Measurements from ENCODE around the gene COL17A1.

COL17A1 gene

DNA sequence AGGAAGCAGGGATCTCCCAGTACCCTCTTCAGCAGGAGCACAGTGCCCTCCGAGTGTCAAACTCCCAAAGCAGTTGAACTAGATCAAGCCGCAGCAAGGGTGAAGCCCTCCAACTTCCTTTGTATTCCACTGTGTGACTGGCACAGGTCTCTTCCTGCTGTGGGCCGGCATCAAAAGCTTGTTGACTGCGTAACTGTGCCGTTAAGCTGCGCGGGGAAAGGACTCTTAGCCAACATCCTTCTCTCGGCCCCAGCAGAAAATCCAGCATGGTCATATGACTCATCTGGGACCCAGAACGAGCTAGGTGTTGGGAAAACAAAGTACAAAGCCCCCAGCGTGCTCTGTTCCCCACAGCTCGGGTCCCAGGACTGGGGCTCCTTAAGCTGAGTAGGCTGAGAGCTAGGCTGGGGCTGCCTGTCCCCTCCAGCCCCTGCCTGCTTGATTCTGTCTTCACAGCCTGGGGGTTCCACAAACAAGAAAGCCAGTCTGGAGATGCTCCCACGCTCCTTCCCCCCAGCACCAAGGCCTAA, 52.2 kb downstream of the COL17A1 start:
- DNase-seq (ENCODE audit: low read depth): no peak

DNA sequence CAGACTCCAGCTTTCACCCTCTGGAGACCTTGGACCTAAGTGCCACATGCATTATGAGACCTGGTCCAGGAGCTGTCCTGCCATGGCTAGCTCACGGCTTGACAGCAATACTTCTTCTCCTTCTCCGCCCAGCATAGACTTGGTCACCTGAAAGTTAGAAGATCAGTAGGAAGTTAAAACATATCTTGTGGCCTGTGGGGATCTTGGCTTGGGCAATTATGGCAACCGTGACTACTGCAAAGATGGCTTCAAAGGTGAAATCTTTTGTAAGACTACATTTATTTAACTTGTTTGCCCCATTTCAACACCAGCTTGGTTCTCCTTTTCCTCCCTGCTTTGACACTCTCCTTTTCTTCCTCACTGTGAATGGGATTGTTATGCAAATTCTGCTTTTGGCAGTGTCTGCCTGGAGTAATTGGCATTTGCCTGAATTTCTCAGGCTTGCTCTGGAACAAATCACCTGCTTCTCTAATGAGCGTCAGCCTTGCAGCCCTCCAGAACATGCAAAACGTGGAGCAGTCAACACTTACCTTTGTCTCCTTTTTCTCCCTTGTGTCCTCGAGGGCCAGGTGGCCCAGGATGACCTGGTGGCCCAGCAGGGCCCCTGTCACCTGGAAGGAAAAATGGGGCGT, 53.4 kb downstream of the COL17A1 start:
- DNase-seq (ENCODE audit: low read depth): no peak

DNA sequence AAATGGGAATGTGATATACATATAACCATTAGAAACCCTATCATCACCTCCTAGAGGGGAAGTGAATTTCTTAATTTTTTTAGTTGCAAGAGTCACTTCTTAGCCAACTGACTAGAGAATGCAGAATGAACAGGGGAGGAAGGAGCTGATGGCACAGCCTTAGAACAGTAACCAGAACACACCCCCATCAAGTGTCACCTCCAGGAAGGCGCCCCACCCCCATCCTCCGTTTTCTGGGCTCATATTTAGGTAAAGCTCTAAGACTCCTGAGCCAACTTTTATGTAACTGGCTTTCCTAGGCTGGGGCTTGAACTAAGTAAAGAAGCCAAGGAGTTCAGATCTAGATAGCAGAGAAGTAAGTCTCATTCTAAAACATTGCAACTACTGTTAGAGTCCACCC, 54.0 kb downstream of the COL17A1 start:
- no peak for DNase-seq (ENCODE audit: low read depth)

DNA sequence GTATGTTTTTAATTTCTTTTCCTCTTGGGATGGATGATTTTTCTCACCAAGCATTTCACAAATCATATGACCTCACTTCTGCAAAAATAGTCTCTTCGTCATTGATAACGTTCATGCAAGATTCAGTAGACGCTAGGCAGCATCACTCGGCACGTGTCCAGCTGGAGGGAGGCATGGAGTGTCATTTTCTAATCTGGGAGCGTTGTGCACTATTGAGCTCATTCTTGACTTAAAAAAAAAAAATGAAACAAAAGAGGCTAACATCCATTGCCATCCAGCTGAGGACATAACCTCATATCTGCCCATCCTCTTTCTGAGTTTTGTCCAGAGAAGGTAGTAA, 56.2 kb downstream of the COL17A1 start:
- no peak for DNase-seq (ENCODE audit: low read depth)

DNA sequence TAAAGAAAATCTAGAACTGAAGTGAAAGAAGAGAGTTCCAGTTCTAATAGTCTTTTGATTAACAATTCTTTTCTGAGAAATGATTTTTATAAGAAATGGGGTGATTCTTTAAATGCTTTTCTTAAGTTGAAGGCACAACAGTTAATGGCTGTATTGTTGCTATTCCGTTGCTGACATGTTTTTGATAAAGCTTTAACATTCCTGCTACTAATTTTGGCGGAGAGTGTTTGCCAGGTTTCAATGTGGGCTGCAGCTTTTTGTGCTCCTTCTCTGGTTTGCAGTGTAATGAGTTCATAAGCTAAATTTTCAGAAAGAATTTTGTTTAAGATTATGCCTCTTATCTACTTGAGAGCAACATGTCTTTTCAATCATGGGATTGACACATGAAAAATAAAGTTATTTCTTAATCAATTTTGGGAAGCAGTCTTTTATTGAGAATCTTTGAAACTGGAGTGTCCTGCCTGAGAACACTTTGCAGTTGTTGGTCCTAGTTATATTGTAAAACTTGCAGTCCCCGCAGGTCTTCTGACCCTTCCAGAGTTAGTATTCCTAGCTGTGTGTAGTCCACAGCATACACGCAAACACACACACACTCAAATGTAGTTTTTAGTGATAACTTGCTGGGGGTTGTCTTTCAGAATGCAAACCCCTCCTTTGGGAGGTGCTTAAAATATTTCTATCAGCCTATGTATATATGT, 56.7 kb downstream of the COL17A1 start:
- no peak for DNase-seq (ENCODE audit: low read depth)

DNA sequence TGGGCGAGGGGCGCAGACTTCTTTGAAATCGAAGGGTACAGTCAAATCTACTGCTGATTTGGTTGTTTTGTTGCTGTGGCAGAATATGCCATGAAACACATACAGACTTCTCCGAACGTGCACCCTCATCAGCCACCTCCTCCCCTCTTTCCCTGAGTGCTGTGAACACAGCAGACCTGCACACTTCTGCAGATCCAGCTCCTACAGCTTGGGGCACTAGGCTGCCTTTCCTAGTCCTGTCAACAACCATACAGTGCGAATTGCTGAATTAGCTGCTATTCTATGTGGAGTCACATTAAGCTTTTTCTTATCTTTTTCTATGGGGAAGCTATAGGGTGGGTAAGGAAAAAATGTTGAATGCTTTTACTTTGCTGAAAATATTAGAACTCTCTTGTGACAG, 57.5 kb downstream of the COL17A1 start:
- peak; percentile 34 for DNase-seq (ENCODE audit: low read depth)

DNA sequence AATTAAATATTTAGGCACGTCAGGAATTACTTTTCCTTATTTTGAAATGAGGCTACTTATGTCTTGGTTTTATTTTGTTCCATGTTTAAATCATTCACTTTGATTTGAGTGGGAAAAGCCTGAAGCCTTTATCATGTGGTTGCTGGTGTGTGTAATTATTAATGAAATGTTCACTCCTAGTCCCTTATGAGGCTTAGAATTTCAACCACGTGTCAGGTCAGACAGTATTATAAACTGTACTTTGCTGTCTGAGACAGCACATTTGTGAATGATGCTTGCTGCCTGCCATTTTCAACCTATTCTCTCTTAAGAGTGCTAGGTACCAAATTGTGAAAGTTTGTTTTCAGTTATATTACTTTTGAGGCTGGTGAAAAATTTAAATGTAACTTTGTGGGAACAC, 58.9 kb downstream of the COL17A1 start:
- DNase-seq (ENCODE audit: low read depth): no peak

DNA sequence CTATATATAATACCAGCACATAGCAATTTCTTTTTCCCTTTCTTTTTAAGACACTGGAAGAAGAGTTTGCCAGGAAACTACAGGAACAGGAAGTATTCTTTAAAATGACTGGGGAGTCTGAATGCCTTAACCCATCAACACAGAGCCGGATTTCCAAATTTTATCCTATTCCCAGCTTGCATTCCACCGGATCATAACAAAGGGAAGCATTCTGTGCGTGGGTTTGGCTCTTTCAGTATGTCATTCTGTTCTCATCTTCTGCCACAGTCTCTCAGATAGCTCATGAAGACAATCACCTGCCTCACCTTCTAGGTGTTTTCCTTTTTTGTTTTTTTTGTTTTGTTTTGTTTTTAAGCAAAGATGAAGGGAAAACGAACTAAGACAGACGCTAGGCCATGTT, 60.2 kb downstream of the COL17A1 start:
- DNase-seq (ENCODE audit: low read depth): no peak

DNA sequence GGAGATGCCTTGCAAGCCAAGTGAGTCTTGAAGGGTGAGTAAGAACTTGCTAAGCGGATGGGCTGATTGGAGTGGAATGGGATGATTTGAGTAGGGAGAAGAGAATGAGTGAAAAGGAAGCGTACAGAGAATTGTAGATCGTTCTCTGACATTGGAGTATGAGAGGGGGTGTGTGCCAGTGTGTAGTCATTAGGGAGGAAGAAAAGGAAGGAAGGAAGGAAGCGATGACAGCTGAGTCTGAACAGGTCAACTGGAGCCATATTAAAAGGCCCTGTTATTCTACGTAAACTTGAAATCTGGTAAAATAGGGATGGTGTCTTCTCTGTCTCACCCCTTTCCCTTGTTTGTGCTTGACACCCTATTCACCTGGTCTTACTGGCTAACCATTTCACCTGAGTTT, 63.7 kb downstream of the COL17A1 start:
- no peak for DNase-seq (ENCODE audit: low read depth)

DNA sequence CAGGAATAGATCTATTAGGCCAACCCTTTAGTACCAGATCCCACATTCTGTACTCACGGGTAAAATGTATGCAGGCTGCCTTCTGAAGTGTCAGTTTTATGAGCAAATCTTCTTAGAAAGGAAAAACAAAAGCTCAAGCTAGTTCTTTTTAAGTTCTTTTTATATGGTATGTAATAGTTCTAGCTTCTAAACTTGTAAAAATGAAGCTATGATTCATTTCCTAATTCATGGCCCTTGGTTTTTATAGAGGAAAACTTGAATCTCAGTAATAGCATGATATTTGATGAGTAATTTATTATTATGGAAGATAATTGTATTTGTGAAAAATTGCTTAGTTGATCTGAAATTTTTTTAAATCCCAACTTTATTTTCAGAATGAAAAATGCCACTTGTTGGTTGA, 64.4 kb downstream of the COL17A1 start:
- DNase-seq (ENCODE audit: low read depth): no peak

DNA sequence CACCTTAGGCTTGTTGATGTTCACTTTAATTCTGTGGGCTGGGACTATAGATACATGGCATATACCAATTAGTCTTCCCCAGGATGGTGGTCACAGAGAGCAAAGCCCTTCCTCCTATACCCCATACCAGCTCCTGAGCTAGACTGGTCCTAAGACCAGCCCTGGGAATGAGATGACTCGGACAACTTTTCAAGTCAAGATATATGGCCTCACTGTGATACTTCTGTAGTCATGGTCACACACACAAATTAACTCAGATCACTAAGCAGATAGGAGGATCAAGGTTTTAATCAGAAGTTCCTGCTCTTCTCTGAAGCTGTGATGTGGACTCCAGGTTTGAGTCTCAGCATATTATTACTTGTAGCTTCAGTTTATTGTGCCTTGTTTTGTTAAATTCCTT, 65.7 kb downstream of the COL17A1 start:
- DNase-seq (ENCODE audit: low read depth): no peak

DNA sequence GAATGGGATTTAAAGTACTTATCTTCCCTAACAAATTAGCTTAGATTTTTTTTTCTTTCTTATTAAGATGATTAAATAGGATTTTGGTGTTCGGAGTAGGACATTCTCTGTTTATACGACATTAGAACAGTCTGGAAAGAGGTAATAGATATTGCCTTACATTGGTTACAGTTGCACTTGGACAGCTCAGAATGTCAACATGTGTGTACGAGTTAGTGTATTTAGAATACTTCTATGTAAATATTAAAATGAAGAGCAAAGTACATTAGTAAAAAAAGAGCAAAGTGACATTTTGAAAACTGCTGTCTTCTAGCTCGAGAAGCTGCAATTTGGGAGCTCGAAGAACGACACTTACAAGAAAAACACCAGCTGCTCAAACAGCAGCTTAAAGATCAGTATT, 67.2 kb downstream of the COL17A1 start:
- no peak for DNase-seq (ENCODE audit: low read depth)

DNA sequence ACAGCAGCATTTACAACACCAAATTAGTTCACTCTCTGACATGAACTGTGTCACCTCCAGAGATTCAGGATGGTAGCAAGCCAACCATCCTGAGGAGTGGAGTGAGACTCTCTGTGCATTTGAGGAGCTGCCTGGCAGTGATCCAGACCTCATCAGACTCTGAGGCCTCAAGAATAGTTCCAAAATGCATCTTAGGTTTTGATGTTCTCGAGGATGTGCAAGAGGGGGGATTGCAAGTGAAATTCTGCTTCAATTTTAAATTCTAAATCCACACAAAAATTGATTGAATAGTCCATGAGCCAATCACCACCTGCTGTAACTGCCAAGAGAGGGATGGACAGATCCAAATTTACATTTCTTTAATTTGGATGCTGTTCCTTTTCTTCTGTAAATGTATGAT, 69.0 kb downstream of the COL17A1 start:
- DNase-seq (ENCODE audit: low read depth): no peak

DNA sequence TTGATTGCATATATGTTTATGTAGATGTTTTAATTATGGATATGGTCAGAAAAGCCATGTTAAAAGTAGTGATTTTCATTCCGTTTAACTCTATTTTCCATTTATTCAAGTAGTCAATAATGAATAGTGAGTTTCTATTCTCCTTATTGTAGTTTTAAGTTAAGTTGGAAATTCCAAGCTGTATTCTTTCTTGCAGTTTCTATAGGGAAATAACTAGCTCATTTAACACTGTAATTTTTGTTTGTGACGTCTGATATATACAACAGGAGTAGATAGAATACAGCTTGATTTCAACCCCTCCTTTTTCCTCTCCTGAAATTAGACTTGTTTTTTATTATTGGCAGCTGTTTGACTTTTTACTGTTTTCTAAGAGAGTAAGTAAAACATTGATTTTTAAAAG, 71.5 kb downstream of the COL17A1 start:
- DNase-seq (ENCODE audit: low read depth): no peak

DNA sequence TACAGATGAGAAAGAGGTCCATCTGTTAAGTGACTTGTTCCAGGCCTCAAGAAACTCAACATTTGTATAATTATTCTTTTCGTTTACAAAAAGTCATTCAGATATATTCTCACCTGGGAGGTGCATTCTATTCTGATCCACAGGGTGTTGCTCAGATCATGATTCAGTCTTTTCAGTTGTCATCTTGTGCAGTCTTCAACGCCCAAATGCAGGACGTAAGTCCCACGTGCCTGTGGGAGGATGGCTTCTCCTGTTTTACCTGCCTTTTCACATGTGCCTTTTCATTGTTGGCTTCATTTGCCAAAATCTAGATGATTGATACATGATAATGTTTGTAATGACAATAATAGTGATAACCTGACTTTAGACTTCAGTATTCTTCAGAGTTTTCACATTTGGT, 72.2 kb downstream of the COL17A1 start:
- DNase-seq (ENCODE audit: low read depth): no peak

DNA sequence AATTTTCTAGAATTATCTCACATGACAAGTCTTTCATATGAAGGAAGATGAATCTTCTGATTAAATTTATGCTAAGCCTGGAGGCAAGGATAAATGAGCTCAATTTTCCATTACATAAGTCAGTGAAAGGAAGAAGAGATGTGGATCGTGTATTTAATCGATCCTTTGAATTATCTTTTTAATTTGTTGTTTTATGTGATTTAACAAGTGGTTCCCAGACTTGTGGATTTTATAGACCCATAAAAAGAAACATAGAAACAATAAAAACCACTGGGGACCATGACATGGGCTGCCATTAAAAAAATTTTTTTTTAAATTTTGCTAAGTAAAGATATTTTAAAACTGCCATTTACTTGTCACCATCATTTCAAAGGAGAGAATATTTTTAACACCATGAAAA, 73.8 kb downstream of the COL17A1 start:
- no peak for DNase-seq (ENCODE audit: low read depth)

DNA sequence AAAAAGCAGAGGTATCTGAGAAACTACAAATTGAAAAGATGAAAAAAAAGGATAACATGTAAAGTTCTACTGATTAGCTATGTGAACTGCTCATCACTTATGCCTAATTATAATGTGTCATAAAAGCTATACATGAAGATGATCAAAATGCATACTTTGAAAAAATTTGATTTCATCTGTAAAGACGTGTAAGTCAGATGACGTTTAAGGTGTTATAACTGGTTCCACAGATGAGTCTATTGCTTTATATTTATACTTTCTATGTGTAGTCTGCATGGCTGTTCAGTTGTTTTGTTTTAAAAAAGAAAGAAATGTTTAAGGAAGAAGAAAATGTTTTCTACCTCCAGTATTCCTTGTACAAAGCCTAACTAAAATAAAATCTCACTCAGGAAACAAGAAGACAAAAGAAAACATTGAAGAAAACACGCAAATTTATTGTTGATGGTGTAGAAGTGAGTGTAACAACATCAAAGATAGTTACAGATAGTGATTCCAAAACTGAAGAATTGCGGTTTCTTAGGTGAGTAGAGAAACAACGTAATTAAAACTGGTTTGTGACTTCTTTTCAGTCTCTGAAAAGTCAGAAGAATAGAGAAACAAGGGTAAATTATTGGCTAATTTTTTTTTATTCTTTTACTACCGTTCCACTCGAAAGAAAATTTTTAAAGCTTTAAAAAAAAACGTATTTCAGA, 80.4 kb downstream of the COL17A1 start:
- no peak for DNase-seq (ENCODE audit: low read depth)

DNA sequence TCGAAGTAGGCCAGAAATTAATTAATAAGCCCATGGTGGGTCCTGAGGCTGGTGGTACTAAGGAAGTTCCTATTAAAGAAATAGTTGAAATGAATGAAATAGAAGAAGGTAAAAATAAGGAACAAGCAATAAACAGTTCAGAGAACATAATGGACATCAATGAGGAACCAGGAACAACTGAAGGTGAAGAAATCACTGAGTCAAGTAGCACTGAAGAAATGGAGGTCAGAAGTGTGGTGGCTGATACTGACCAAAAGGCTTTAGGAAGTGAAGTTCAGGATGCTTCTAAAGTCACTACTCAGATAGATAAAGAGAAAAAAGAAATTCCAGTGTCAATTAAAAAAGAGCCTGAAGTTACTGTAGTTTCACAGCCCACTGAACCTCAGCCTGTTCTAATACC, 82.8 kb downstream of the COL17A1 start:
- DNase-seq (ENCODE audit: low read depth): no peak

DNA sequence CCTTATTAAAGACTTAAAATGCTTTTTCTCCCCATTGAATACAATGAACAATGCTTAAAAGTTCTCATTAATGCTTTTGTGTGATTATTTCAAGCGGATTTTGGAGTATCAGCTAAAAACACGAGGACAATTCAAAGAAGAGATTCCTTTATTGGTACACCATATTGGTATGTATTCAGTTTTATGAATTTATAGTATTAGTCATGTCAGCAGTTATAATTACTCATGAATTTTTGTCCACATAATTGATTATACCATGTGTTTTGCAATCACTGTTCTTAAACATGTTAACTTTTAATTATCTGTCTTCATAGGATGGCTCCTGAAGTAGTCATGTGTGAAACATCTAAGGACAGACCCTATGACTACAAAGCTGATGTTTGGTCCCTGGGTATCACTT, 86.9 kb downstream of the COL17A1 start:
- no peak for DNase-seq (ENCODE audit: low read depth)

DNA sequence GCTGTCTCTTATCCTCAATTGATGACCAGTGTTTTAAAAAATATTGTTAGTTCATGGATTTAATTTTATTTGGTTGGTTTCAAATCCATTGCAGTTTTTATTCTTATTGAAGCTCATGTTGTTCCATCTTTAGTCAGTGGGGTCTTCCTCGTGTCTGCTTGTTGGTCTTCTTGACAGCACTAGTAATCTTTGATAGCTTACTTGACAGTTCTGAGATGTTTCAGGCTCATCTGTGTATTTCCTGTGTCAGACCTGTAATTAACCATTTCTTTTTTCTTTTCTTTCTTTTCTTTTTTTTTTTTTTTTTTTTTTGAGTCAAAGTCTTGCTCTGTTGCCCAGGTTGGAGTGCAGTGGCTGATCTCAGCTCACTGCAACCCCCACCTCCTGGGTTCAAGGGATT, 90.5 kb downstream of the COL17A1 start:
- no peak for DNase-seq (ENCODE audit: low read depth)

DNA sequence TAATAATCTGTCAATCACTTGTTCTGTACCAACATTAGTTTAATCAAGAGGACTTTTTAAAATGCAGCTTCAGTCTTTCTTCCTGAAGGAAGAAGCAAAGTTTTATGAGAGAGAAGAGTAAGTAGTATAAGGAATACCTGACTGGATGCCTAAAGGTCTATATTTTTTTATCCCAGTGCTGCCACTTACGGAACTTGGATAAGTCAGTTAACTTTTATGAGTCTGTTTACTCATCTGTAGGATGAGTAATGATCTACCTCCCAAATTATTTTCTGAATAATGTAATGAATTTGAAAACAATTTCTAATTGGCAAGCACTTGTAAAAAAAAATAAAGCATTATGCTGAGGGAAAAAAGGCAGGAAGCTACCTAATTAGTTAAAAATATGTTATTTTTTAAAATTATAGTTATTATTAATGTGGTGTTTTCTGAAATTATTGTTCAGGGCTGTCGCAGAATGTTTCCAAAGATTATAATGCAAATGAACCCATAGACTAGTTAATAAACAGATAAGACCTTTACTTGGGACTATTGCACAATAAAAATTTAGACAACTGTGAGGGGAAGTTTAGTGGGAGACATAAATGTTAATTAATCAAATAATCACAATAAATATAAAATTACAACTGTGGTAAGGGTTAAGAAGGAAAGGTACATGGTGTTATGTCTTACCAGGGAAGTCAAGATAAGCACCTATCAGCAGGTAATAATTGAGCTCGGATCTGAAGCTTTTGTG, 94.1 kb downstream of the COL17A1 start:
- no peak for DNase-seq (ENCODE audit: low read depth)

DNA sequence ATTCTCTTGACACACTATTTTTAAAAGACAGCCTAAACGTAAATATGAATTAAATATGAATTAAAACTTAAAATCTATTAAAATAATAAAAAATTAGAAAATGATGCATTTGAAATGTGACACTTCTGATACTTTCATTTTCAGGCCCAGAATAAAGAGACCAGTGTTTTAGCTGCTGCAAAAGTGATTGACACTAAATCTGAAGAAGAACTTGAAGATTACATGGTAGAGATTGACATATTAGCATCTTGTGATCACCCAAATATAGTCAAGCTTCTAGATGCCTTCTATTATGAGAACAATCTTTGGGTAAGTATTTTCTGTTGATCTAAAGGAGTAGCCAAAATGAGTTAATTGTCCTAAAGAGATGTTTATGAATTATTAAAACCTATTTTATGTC, 95.1 kb downstream of the COL17A1 start:
- no peak for DNase-seq (ENCODE audit: low read depth)

DNA sequence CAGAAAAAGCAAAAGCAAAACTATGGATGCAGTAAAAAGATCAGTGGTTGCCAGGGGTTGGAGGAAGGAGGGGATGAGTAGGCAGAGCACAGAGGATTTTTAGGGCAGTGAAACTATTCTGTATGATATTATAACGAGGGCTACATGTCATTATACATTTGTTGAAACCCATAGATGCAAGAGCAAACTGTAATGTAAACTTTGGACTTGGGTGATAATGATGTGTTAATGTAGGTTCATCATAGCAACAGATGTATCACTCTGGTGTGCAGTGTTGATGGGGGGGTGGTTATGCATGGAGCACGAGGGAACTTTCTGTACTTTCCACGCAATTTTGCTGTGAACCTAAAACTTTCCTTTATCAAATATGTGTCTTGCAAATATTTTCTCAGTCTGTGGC, 95.6 kb downstream of the COL17A1 start:
- no peak for DNase-seq (ENCODE audit: low read depth)

All from iris pigment epithelial cell (primary cell).